Mesodermal cell (in vitro differentiated cells): Measurements from ENCODE around the gene ATG16L2.
A peak's percentile ranks its signal among the peaks of the same experiment; 100 is the strongest.

Experiments
- H3K27ac ChIP-seq: 2 replicates; pipeline ENCODE4 v1.7.0; 2013; ENCODE audit warnings: mild to moderate bottlenecking, low read depth, low read length, moderate library complexity; ENCODE audit not compliant: severe bottlenecking
- H3K36me3 ChIP-seq: 2 replicates; pipeline ENCODE4 v1.7.1; 2013; ENCODE audit warnings: mild to moderate bottlenecking, low read length, moderate library complexity; ENCODE audit not compliant: control insufficient read depth, insufficient read depth
- H3K4me1 ChIP-seq: one replicate; pipeline ENCODE4 v1.7.1; 2013; ENCODE audit warnings: mild to moderate bottlenecking, low read length; ENCODE audit not compliant: insufficient read depth, control insufficient read depth, poor library complexity, severe bottlenecking
- H3K4me3 ChIP-seq: 2 replicates; pipeline ENCODE4 v1.7.0; 2013; ENCODE audit warnings: low read length, control low read depth, mild to moderate bottlenecking; ENCODE audit not compliant: insufficient read depth, poor library complexity, severe bottlenecking; ENCODE audit errors: extremely low read depth
- H3K9me3 ChIP-seq: 2 replicates; pipeline ENCODE4 v1.7.1; 2013; ENCODE audit warnings: mild to moderate bottlenecking, low read length, moderate library complexity; ENCODE audit not compliant: control insufficient read depth
- WGBS, 2 experiments: methylation state at CpG; one replicate each; pipeline ENCODE4 v1.1.5; 2013; ENCODE audit warnings: missing lambda C conversion rate in 2 of 2; ENCODE audit not compliant: insufficient coverage in 2 of 2; 5-methylcytosine and 5-hydroxymethylcytosine counted together

ATG16L2 gene

GRCh38 chr11:72820439-72821139 is 6.4 kb downstream of the ATG16L2 start:
- peaks cover 3% of the 10 kb centered on the region for H3K36me3 ChIP-seq
- H3K9me3 ChIP-seq = no peaks in the 10 kb centered on the region
- WGBS, 2 experiments = 94 to 97% methylated on average over 12 to 14 of the region's 15 CpGs
- no peak overlapping the region for H3K27ac ChIP-seq
- H3K4me1 ChIP-seq = peaks cover 20% of the 10 kb centered on the region
- H3K4me3 ChIP-seq = no peak overlapping the region

- Histone ChIP-seq H3K9me3 (no peaks in the 10 kb centered on the region), H3K27ac (no peak overlapping the region), H3K4me3 (peak overlapping the region; percentile 40), H3K36me3 (peaks cover 3% of the 10 kb centered on the region), H3K4me1 (peaks cover 14% of the 10 kb centered on the region)
- WGBS, 2 experiments = 63 to 69% methylated on average over 32 to 36 of the region's 50 CpGs
Measured at GRCh38 chr11:72821221-72821919, 7.2 kb downstream of the ATG16L2 start.

DNA sequence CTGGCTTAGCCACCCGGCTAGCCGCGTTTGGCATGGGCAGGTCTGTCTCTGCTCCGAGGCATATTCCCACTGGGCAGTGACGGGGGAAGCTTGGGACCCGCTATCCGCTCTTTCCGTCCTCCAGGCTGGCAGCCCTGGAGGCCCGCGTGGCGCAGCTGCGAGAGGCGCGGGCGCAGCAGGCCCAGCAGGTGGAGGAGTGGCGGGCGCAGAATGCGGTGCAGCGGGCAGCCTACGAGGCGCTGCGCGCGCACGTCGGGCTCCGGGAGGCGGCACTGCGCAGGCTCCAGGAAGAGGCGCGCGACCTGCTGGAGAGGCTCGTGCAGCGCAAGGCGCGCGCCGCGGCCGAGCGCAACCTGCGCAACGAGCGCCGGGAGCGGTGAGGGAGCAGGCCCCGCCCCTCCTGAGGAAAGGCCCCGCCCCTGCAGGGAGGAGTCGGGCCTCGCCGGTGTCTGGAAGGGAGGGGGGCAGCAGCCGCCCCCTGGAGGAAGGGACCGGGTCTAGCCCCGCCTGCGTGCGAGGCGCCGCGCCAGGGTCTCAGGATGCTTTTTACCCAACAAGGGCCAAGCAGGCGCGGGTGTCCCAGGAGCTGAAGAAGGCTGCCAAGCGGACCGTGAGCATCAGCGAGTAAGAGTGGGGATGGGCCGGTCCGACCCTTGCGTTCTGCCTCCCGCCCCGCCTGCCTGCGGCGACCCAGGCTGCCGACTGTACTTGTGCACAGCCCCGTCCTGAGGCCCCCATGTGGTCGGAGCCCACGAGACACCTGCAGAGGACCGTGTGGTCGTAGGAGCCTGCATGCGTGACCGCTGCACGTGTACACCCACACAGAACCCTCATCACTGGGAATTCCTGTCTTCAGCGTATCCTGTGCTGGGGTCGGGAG is 7.9 kb downstream of the ATG16L2 start:
- H3K9me3 ChIP-seq = no peaks in the 10 kb centered on the region
- peak overlapping the region; percentile 40 for H3K4me3 ChIP-seq
- no peak overlapping the region for H3K27ac ChIP-seq
- H3K36me3 ChIP-seq = peaks cover 3% of the 10 kb centered on the region
- WGBS, 2 experiments = 1 to 3% methylated on average over 55 to 64 of the region's 82 CpGs
- H3K4me1 ChIP-seq = peaks cover 12% of the 10 kb centered on the region

DNA sequence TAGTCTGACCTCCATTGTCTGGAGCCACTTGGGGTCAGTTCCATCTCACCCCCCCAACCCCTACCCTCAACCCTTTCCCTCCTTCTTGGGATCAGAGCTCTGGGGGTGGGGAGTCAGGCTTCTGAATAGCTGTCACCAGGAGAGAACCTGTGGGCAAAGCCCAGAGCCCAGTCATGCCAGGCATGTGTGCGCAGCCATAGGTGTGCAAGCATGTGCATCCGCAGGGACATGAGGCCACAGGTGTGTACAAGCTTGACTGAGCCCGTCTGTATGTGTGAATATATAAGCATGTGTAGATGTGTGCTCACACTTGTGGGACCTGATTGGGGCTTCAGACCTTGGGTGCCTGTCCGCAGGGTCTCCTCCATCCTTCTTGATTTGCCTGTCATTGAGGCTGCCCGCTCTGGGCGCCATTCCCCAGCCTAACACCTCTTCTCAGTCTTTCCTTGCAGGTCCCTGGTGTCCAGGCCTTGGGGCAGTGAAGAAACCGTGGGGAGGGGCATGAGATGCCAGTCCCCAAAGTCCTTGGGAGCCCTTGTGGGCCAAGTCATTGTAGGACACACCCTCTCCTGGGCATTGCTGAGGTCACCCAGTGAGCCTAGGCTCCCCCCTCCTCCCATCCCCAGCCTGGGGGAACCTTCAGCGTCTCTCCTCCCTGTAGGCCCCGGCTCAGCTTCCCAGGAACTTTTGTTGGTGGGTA is 9.0 kb downstream of the ATG16L2 start:
- Histone ChIP-seq H3K4me3 (no peak overlapping the region), H3K36me3 (peaks cover 3% of the 10 kb centered on the region)
- 92 to 97% methylated on average over 5 to 6 of the region's 9 CpGs for WGBS, 2 experiments

DNA sequence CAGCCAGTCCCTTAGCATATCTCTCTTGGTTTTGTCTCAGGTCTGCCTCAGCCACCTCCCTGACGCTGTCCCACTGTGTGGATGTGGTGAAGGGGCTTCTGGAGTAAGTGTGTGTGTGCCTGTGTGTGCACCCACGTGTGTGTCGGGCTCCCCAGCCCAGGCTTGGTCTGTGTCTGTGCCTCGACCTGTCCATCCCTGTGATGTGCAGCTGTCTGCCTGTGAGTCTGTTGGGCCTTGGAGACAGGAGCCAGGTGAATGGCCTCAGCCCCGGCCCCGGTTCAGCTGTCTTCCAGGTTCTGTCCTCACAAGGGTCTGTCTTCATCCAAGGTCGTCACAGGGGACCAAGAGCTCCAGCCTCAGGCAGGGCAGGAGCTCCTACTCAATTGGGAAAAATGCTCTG is 9.8 kb downstream of the ATG16L2 start:
- peaks cover 8% of the 10 kb centered on the region for H3K4me1 ChIP-seq
- H3K4me3 ChIP-seq = no peak overlapping the region
- 79 to 93% methylated on average over 5 to 7 of the region's 7 CpGs for WGBS, 2 experiments
- no peak overlapping the region for H3K27ac ChIP-seq
- H3K9me3 ChIP-seq = no peaks in the 10 kb centered on the region
- H3K36me3 ChIP-seq = peaks cover 3% of the 10 kb centered on the region

More for the DNA sequence above, 9.0 kb downstream of the ATG16L2 start:
- Histone ChIP-seq H3K9me3 (no peaks in the 10 kb centered on the region), H3K27ac (no peak overlapping the region), H3K4me1 (peaks cover 12% of the 10 kb centered on the region)

DNA sequence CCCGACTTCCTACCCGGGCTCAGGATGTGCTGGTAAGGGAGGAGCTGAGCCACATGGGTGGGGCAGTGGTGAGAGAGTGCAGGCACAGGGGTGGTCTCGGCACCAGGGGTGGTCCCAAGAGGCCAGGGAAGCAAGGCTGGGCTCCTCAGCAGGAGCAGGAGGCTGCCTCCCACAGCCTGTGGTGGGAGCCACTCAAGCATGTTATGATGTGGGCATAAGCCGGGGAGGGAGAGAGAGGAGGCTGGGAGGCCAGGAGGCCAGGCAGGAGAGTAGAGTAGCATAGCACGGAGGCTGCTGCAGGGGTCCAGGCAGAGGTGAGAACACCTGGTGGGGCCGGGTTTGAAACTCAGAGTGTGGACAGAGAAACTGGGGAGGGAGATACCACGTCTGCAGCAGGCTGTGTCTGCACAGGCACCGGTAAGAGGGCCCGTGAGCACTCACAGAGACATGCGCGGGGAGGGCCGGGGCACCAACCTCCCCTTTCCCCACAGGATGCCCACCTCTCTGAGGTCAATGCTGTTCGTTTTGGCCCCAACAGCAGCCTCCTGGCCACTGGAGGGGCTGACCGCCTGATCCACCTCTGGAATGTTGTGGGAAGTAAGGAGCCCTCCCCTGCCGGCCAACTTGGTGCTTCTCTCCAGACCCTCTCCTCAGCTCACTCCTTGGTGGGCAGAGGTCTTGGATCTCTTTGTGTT is 10.7 kb downstream of the ATG16L2 start:
- WGBS, 2 experiments = 88 to 96% methylated on average over 5 to 12 of the region's 15 CpGs
- no peak overlapping the region for H3K4me3 ChIP-seq
- peaks cover 3% of the 10 kb centered on the region for H3K4me1 ChIP-seq
- H3K36me3 ChIP-seq = peaks cover 3% of the 10 kb centered on the region
- no peaks in the 10 kb centered on the region for H3K9me3 ChIP-seq
- H3K27ac ChIP-seq = no peak overlapping the region

- peaks cover 3% of the 10 kb centered on the region for H3K4me1 ChIP-seq
- no peaks in the 10 kb centered on the region for H3K36me3 ChIP-seq
- 87 to 91% methylated on average over 4 of the region's 4 CpGs for WGBS, 2 experiments
- H3K4me3 ChIP-seq = no peak overlapping the region
- H3K27ac ChIP-seq = no peak overlapping the region
- no peaks in the 10 kb centered on the region for H3K9me3 ChIP-seq
Measured at GRCh38 chr11:72825661-72826060, 11.4 kb downstream of the ATG16L2 start.

DNA sequence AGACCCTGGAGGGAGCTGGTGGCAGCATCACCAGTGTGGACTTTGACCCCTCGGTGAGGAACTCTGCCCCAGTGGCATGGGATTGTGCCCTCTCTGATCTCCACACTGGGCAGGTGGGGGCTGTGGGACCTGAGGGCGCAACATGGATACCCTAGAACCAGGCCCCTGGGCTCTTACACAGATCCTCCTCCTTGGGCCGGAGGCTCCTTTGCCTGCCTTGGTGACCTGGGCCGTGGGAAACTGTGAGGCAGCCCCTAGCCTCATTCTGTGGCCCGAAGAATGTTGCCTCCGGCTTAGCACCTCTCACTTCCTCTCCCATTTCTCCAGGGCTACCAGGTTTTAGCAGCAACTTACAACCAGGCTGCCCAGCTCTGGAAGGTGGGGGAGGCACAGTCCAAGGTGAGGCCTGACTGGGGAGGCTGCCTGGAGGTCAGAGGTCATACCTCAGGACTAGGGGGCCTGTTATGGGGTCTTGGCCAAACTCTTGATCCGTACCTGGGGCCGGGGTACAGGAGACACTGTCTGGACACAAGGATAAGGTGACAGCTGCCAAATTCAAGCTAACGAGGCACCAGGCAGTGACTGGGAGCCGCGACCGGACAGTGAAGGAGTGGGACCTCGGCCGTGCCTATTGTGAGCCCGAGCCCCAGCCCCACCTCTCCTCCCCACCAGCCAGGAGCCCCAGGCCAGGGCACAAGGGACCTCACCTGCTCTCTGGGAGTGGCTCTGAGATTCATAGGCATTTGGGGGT is 12.2 kb downstream of the ATG16L2 start:
- H3K9me3 ChIP-seq = no peaks in the 10 kb centered on the region
- 95 to 96% methylated on average over 10 to 13 of the region's 15 CpGs for WGBS, 2 experiments
- H3K4me3 ChIP-seq = no peak overlapping the region

DNA sequence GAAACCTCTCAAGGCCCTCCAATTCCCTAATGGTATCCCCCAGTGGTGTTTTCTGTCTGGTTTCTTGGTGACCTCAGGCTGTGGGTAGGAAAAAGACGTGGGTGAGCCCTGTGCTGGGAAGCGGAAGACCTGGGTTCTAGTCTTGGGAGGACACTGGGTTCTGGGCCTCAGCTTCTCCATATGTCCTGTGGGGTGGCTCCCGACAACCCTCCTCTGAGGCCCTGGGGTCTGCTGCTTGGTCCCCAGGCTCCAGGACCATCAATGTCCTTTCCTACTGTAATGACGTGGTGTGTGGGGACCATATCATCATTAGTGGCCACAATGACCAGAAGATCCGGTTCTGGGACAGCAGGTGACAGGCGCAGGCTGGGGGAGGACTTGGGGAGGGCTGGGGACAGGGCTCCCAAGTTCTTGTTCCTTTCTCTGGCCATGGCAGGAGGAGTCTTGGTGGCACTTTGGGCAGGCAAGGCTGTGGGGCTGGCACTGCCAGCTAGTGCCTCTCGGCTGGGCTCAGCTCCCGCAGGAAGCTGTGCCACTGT is 12.8 kb downstream of the ATG16L2 start:
- Histone ChIP-seq H3K4me3 (no peak overlapping the region), H3K27ac (no peak overlapping the region), H3K9me3 (no peaks in the 10 kb centered on the region), H3K4me1 (peaks cover 7% of the 10 kb centered on the region), H3K36me3 (no peaks in the 10 kb centered on the region)
- WGBS, 2 experiments = 99 to 100% methylated on average over 6 to 7 of the region's 8 CpGs

More for the DNA sequence above, 12.2 kb downstream of the ATG16L2 start:
- no peak overlapping the region for H3K27ac ChIP-seq
- peaks cover 3% of the 10 kb centered on the region for H3K4me1 ChIP-seq
- H3K36me3 ChIP-seq = no peaks in the 10 kb centered on the region
